K562 (cell line): ENCODE data around the gene LACTBL1.

Experiments
- EP300 ChIP-seq: IDR thresholded peaks from 2 replicates; pipeline ENCODE4 v1.6.1; 2012; ENCODE audit warnings: low read length, improper control_type of control experiment
- FOXM1 ChIP-seq, 2 experiments: fragments of 450-650 bp in 1 of 2; sonication (generic) in 1 of 2; formaldehyde crosslinking in 1 of 2; IDR thresholded peaks; 2 replicates each; pipeline versions ENCODE4 v1.6.1 to v1.9.0; 2017 to 2022; ENCODE audit warnings: low read depth in 2 of 2, mild to moderate bottlenecking in 2 of 2, missing genetic modification reagents in 1 of 2, moderate library complexity in 1 of 2
- FOXP1 ChIP-seq: sonication (generic); formaldehyde crosslinking; IDR thresholded peaks from 2 replicates; pipeline ENCODE4 v1.8.0; 2022; ENCODE audit warnings: mild to moderate bottlenecking, missing genetic modification reagents
- NR0B1 ChIP-seq: fragments of 450-650 bp; IDR thresholded peaks from one replicate; pipeline ENCODE4 v1.6.1; 2018; ENCODE audit warnings: mild to moderate bottlenecking, moderate library complexity; ENCODE audit not compliant: partially characterized antibody
- PRDM10 ChIP-seq: fragments of 450-650 bp; IDR thresholded peaks from 2 replicates; pipeline ENCODE4 v1.6.1; 2018; ENCODE audit not compliant: partially characterized antibody
- TEAD1 ChIP-seq, 2 experiments: fragments of 450-650 bp in 1 of 2; sonication (generic) in 1 of 2; formaldehyde crosslinking; IDR thresholded peaks; 2 replicates each; pipeline versions ENCODE4 v1.4.0 to v1.8.0; 2020 to 2022; ENCODE audit warnings: mild to moderate bottlenecking in 2 of 2, missing genetic modification reagents in 1 of 2
- ZFP30 ChIP-seq: fragments of 250-450 bp; sonication (Bioruptor Pico); IDR thresholded peaks from 2 replicates; pipeline ENCODE4 v1.8.0; 2022; ENCODE audit warnings: moderate library complexity, mild to moderate bottlenecking, inconsistent platforms, borderline replicate concordance

GRCh38 chr1:22914156-22914555 lies 58.5 kb downstream of the LACTBL1 start:
- TF ChIP-seq ZFP30 (CRISPR knock-in tag) (no peak), FOXP1 (no peak), TEAD1 (CRISPR knock-in tag; IDR thresholded peaks at IDR 0.05) (no peak), FOXM1 (IDR thresholded peaks at IDR 0.05; ENCODE audit: low read depth) (no peak), FOXM1 (CRISPR knock-in tag; IDR thresholded peaks at IDR 0.05; ENCODE audit: low read depth) (no peak), EP300 (no peak), NR0B1 (no peak), PRDM10 (no peak)
